GM19455 (cell line): ENCODE measurements around the gene CLPTM1L.
"Not testable (repeated sequence)": the region's sequence is repeated elsewhere in the genome, so short reads cannot be mapped to it uniquely, and the experiment has no call there.

ENCODE experiments used
- ATAC-seq: cut with Tn5 transposase; IDR thresholded peaks from one replicate; pipeline ENCODE4 v1.9.1; 2021; ENCODE audit not compliant: unreplicated experiment

The CLPTM1L gene

GRCh38 chr5:1278656-1279442 is 66.0 kb downstream of the CLPTM1L start:
- ATAC-seq, result no peak

GRCh38 chr5:1278216-1278615 is 66.7 kb downstream of the CLPTM1L start:
- no peak for ATAC-seq

- no peak for ATAC-seq
Observed at GRCh38 chr5:1277781-1278180, 67.1 kb downstream of the CLPTM1L start.

- ATAC-seq, result no peak
Observed at GRCh38 chr5:1277331-1277730, 67.6 kb downstream of the CLPTM1L start.

GRCh38 chr5:1276930-1277329 is 68.0 kb downstream of the CLPTM1L start:
- no peak for ATAC-seq

- ATAC-seq, result not testable (repeated sequence)
Observed at GRCh38 chr5:1275397-1276391, 69.2 kb downstream of the CLPTM1L start.

- ATAC-seq, result no peak
Observed at GRCh38 chr5:1274471-1274870, 70.4 kb downstream of the CLPTM1L start.

GRCh38 chr5:1273745-1274144 is 71.2 kb downstream of the CLPTM1L start:
- no peak for ATAC-seq

GRCh38 chr5:1272201-1272600 is 72.7 kb downstream of the CLPTM1L start:
- ATAC-seq, result no peak

GRCh38 chr5:1270933-1271914 is 73.7 kb downstream of the CLPTM1L start:
- no peak for ATAC-seq

GRCh38 chr5:1270426-1270825 is 74.5 kb downstream of the CLPTM1L start:
- ATAC-seq, result no peak

- ATAC-seq, result no peak
Observed at GRCh38 chr5:1268666-1269065, 76.2 kb downstream of the CLPTM1L start.

GRCh38 chr5:1268056-1268455 is 76.8 kb downstream of the CLPTM1L start:
- no peak for ATAC-seq
